Mucosa of rectum (tissue), 2 donors: ENCODE measurements around the gene ZNF331.

Experiments used
- H3K27ac ChIP-seq, 2 donors: one replicate each; pipeline ENCODE4 v1.7.0; 2013; ENCODE audit warnings: inconsistent platforms in 2 of 2, low read depth in 2 of 2, low read length in 2 of 2
- H3K27me3 ChIP-seq, 2 donors: one replicate each; pipeline ENCODE4 v1.7.0; 2013; ENCODE audit warnings: low read length in 2 of 2; ENCODE audit not compliant: control insufficient read depth in 2 of 2, insufficient read depth in 2 of 2
- H3K36me3 ChIP-seq, 2 donors: one replicate each; pipeline ENCODE4 v1.7.0; 2013; ENCODE audit warnings: low read length in 2 of 2; ENCODE audit not compliant: control insufficient read depth in 2 of 2, insufficient read depth in 2 of 2
- H3K4me1 ChIP-seq, 2 donors: one replicate each; pipeline ENCODE4 v1.7.0; 2013; ENCODE audit warnings: low read length in 2 of 2, mild to moderate bottlenecking in 1 of 2; ENCODE audit not compliant: control insufficient read depth in 2 of 2, insufficient read depth in 2 of 2
- H3K4me3 ChIP-seq, 2 donors: one replicate each; pipeline ENCODE4 v1.7.0; 2013; ENCODE audit warnings: low read length in 2 of 2
- H3K9ac ChIP-seq, 2 donors: one replicate each; pipeline ENCODE4 v1.7.0; 2013; ENCODE audit warnings: low read length in 2 of 2, low read depth in 1 of 2, mild to moderate bottlenecking in 1 of 2
- H3K9me3 ChIP-seq, 2 donors: one replicate each; pipeline ENCODE4 v1.7.0; 2013; ENCODE audit warnings: low read length in 2 of 2; ENCODE audit not compliant: control insufficient read depth in 2 of 2
- donor health status: healthy.
- donor health status: Normal muscosa, but diverticular disease.

The ZNF331 gene

DNA sequence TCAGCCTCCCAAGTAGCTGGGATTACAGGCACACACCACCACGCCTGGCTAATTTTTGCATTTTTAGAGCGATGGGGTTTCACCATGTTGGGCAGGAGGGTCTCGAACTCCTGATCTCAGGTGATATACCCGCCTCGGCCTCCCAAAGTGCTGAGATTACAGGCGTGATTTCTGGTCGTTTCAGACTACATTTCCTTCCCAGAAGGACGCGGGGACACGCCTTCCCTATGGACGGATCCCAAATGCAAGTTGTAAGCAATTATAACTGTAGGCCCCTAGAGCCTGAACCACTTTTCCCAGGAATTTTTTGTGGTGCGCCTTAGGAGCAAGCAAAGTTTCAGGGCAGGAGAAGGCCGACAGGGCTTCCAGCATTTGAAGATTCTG lies 17.8 kb upstream of the ZNF331 start:
- Histone ChIP-seq H3K27me3 (no peaks in the 10 kb centered on the region), H3K4me3 (peak overlapping the region; percentile 73 to 85), H3K4me1 (peaks cover 10% of the 10 kb centered on the region in 2 donors), H3K36me3 (no peaks in the 10 kb centered on the region), H3K9ac (peak overlapping the region in 1 of 2 donors; percentile 32), H3K9me3 (peaks cover 0 to 6% of the 10 kb centered on the region in 2 donors), H3K27ac (peak overlapping the region; percentile 72 to 81)

DNA sequence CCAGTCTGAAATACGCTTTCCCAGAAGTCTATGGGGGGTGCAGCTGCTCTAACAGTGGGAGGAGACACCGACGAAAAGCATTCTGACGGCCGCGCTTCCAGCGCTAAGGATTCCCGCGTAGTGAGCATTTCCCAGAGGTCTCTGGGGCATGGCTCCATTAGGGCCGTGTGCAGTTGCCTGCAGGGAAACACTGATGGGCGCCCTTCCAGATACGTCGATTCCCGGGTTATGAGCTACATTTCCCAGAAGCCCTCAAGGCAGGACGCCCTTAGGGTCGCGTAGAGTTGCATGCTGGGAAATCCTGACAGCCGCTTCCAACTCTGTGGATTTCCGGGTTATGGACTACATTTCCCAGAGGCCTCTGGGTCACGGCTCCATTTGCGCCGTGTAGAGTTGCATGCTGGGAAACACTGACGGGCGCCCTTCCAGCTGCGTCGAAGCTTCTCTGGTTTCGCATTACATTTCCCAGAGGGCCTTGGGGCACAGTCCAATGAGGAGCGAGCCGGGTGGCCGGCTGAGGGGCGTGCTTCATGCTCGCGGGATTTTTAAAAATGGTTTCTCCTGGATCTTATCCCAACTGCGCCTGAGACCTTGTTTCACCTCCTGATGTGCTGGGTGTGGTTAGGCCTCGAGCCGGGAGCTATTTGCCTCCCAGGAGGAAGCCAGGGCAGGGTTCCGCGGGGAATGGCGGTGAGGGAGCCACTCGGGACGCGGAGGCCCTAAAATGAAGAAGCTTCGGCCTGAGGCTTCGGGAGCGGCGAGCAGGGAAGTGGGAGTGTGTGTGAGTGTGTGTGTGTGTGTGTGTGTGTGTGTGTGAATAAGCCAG lies 17.2 kb upstream of the ZNF331 start:
- Histone ChIP-seq H3K9ac (peak overlapping the region in 1 of 2 donors; percentile 32), H3K36me3 (no peaks in the 10 kb centered on the region), H3K27me3 (no peaks in the 10 kb centered on the region), H3K9me3 (peaks cover 0 to 6% of the 10 kb centered on the region in 2 donors), H3K27ac (peak overlapping the region; percentile 72 to 81), H3K4me1 (peaks cover 10% of the 10 kb centered on the region in 2 donors), H3K4me3 (peak overlapping the region; percentile 73 to 85)

DNA sequence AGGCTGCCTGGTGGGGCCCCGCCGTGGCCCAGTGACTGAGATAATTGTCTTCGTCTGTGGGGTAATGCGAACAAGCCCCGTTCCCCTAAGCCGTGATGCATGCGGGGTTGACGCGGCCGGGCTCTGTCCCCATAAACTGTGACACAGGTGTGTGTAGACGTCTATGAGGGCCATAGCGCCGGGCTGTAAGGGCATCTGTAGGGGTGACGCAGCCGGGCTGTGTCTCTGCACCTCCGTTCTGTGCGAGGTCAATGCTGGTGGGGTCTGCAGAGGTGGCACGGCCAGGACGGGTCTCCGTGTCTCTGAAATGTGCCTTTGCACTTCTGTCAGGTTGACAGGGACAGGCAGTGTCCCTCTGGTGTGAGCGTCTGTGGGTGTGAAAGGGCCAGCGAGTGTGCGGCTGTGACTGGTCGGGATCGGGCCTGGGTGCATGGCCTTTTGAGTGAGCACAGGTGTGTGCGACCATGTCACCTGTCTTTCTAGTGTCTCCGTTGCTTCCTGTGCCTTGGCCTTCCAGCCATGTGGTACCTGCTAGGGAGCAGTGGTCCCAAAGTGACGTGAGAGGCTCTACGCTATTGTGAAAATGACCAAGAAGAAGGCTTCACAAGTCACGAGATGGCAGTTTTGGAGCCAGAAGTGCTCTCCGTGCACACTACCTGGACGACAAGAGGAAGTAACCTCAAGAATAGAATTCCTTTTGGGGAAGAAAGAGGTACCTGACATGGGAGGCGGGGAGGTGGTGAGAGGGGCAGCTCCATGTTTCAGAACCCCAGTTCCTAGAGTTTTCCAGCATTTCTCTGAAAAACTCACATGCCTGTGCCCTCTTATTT lies 16.4 kb upstream of the ZNF331 start:
- no peaks in the 10 kb centered on the region for H3K36me3 ChIP-seq
- peaks cover 10% of the 10 kb centered on the region in 2 donors for H3K4me1 ChIP-seq
- peak overlapping the region in 1 of 2 donors; percentile 81 for H3K27ac ChIP-seq
- no peaks in the 10 kb centered on the region for H3K27me3 ChIP-seq
- H3K9ac ChIP-seq = no peak overlapping the region
- peak overlapping the region; percentile 73 to 85 for H3K4me3 ChIP-seq
- H3K9me3 ChIP-seq = peaks cover 0 to 8% of the 10 kb centered on the region in 2 donors

DNA sequence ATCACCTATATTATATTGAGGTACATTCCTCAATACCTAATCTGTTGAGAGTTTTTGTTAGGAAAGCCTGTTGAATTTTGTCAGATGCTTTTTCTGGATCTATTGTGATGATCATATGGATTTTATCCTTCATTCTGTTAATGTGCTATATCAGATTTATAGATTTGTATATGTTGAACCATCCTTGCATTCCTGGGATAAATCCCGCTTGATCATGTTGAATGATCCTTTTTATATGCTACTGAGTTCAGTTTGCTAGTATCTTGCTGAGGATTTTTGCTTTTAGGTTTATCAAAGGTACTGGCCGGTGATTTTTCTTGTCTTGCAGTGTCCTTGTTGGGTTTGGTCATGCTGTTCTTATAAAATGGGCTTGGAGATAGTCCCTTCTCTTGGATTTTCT lies 12.0 kb upstream of the ZNF331 start:
- Histone ChIP-seq H3K4me3 (no peak overlapping the region), H3K4me1 (peaks cover 7 to 8% of the 10 kb centered on the region in 2 donors), H3K27me3 (no peaks in the 10 kb centered on the region), H3K27ac (no peak overlapping the region), H3K36me3 (no peaks in the 10 kb centered on the region), H3K9ac (no peak overlapping the region), H3K9me3 (peaks cover 2 to 3% of the 10 kb centered on the region in 2 donors)

DNA sequence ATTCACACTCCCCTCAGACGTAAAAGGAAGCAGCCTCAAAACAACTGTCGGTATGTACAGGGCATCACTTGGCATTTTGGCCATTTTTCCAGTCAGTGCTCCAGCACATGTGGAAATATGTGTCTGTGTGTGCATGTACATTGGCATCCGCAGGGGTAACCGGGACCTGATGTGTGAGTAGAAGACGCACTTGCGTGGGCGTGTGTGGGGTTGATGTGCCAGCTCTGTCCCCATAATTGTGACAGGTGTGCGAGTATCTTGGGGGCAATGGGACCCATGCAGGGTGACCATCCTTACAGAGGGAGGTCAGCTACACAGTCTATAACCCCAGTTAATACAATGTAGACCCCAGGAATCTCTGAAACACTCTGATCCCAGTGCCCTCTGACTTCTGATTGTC lies 7.3 kb upstream of the ZNF331 start:
- no peaks in the 10 kb centered on the region for H3K36me3 ChIP-seq
- no peak overlapping the region for H3K9ac ChIP-seq
- H3K9me3 ChIP-seq = peaks cover 2 to 3% of the 10 kb centered on the region in 2 donors
- no peak overlapping the region for H3K27ac ChIP-seq
- no peaks in the 10 kb centered on the region for H3K27me3 ChIP-seq
- no peaks in the 10 kb centered on the region for H3K4me1 ChIP-seq
- H3K4me3 ChIP-seq = no peak overlapping the region

DNA sequence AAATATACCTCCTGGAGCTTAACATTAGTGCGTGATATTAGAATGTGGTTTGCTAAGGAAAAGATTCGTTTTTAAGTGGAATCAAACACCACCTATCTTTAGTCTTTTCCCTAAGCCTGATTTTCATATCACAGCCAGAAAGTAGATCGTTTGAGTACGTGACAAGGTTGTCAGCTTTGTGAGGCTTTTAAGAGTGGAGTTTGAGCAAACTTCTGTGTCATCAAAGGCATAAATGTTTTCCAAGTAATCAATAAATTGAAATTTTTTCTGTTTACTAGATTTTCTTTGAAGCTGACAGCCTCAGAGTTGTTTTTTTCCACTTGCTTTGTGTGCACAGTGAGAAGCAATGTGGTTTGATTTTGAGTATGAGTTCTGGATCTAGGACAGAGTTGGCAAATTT lies 6.5 kb upstream of the ZNF331 start:
- Histone ChIP-seq H3K4me3 (no peak overlapping the region), H3K27me3 (no peaks in the 10 kb centered on the region), H3K36me3 (no peaks in the 10 kb centered on the region), H3K27ac (no peak overlapping the region), H3K9me3 (peaks cover 0 to 3% of the 10 kb centered on the region in 2 donors), H3K4me1 (no peaks in the 10 kb centered on the region), H3K9ac (no peak overlapping the region)

DNA sequence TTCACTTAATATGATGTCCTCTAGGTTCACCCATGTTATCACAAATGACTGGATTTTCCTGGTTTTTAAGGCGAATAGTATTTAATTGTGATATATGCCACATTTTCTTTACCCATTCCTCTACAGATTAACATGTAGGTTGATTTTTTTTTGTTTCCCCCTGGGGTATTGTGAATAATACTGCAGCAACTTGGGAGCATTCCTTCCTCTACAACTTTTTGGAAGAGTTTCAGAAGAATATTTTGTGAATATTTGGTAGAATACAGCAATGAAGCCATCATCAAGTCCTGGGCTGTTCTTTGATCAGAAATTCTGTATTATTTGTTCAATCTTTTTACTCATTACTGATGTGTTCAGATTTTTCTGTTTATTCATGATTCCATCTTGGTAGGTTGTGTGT lies 5.6 kb upstream of the ZNF331 start:
- no peak overlapping the region for H3K27ac ChIP-seq
- no peaks in the 10 kb centered on the region for H3K36me3 ChIP-seq
- H3K9ac ChIP-seq = no peak overlapping the region
- no peaks in the 10 kb centered on the region for H3K27me3 ChIP-seq
- H3K9me3 ChIP-seq = no peaks in the 10 kb centered on the region
- no peak overlapping the region for H3K4me3 ChIP-seq
- H3K4me1 ChIP-seq = no peaks in the 10 kb centered on the region

DNA sequence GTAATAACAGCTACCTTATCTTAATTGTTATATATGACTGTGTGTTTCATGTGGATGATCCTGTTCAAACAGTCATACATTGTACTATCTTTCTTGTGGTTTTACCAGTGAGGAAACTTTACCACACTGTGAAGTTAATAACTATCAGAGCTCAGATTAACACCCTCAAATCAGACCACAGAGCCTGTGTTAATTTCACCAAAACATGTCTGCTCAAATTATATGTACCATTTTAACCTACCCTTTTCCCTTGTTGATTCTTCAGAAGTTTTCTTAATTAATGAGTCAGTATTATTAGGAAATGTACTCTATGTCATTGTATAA lies 1.8 kb upstream of the ZNF331 start:
- Histone ChIP-seq H3K27me3 (no peaks in the 10 kb centered on the region), H3K4me3 (no peak overlapping the region), H3K9me3 (no peaks in the 10 kb centered on the region), H3K9ac (no peak overlapping the region), H3K36me3 (no peaks in the 10 kb centered on the region), H3K4me1 (no peaks in the 10 kb centered on the region), H3K27ac (no peak overlapping the region)

DNA sequence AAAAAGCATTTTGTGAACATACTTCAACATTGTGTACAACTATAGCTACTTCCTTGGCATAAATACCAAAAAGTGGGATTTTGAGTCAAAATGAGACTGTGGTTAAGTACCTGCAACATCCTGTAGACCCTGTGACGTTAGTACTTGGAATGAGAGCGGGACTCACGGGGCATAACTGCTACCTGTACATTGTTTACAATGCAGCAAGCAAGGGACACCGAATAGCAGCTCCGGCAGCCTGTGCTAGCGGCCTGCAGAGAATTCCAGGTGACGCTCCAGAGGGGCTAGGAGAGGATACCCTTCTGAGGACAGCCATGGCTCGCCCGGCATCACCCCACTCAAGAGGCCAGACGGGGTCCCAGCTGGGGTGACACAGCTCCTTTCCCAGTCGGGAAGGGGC lies 824 bp upstream of the ZNF331 start:
- H3K9ac ChIP-seq = peak overlapping the region; percentile 0 to 66
- H3K27me3 ChIP-seq = no peaks in the 10 kb centered on the region
- peak overlapping the region; percentile 52 to 82 for H3K27ac ChIP-seq
- peak overlapping the region; percentile 82 to 94 for H3K4me3 ChIP-seq
- H3K36me3 ChIP-seq = no peaks in the 10 kb centered on the region
- H3K9me3 ChIP-seq = no peaks in the 10 kb centered on the region
- H3K4me1 ChIP-seq = no peaks in the 10 kb centered on the region

DNA sequence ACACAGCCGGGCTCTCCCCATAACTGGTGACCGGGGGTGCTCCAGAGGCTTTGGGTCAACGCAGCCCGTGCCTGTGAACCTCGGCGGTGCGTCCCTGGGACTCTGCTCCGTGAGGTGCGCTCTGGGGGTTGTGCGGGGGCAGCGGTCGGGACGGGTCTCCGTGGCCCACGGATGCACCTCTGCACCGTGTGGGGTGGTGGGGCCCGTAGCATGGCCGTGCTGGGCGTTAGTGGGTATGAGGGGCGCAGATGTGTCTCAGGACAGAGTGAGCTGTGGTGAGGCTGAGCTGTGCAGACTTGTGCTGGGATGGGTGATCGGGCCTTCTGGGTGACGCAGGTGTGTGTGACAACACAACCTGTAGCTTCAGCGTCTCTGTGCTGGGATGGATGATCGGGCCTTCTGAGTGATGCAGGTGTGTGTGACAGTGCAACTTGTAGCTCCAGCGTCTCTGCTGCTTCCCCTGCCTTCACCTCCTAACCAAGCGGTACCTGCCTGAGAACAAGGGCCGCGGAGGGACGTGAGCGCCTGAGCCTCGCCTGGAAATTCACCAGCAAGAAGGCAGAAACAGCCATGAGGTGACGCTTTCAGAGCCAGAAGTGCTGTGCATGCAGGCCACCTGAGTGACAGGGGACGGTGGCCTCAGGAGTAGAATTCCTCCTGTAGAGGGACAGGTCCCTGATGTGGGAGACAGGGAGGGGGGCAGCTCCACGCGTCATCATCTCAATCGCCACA lies 599 bp downstream of the ZNF331 start:
- Histone ChIP-seq H3K27me3 (no peaks in the 10 kb centered on the region), H3K9ac (peak overlapping the region; percentile 65 to 66), H3K27ac (peak overlapping the region; percentile 62 to 82), H3K4me1 (no peaks in the 10 kb centered on the region), H3K4me3 (peak overlapping the region; percentile 82 to 94), H3K9me3 (no peaks in the 10 kb centered on the region), H3K36me3 (no peaks in the 10 kb centered on the region)
